ENCODE results near the gene NPAS3. TPM values are rescaled to one million over a fixed set of nuclear protein-coding genes. Genes with fewer than 3 reads are reported as not detected.

NPAS3 gene
- total and polyA plus RNA-seq, 2 of the 13 experiments (the other 11 are each of a cell fraction or from before 2014, with no cell fraction given), result not detected

GRCh38 chr14:33123281-33123680 is 184.6 kb downstream of the NPAS3 start (continued):
- TF ChIP-seq AKNA (CRISPR knock-in tag; IDR thresholded peaks at IDR 0.05; ENCODE audit: borderline replicate concordance), result no peak
- no peak for TF ChIP-seq ZNF343 (CRISPR knock-in tag; IDR thresholded peaks at IDR 0.05)
- TF ChIP-seq, protein P1, sequence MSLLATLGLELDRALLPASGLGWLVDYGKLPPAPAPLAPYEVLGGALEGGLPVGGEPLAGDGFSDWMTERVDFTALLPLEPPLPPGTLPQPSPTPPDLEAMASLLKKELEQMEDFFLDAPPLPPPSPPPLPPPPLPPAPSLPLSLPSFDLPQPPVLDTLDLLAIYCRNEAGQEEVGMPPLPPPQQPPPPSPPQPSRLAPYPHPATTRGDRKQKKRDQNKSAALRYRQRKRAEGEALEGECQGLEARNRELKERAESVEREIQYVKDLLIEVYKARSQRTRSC (CRISPR knock-in tag; IDR thresholded peaks at IDR 0.05; ENCODE audit: low read depth), result no peak
- no peak for TF ChIP-seq ZSCAN9 (CRISPR knock-in tag; IDR thresholded peaks at IDR 0.05; ENCODE audit: borderline replicate concordance)
- TF ChIP-seq, protein P2, sequence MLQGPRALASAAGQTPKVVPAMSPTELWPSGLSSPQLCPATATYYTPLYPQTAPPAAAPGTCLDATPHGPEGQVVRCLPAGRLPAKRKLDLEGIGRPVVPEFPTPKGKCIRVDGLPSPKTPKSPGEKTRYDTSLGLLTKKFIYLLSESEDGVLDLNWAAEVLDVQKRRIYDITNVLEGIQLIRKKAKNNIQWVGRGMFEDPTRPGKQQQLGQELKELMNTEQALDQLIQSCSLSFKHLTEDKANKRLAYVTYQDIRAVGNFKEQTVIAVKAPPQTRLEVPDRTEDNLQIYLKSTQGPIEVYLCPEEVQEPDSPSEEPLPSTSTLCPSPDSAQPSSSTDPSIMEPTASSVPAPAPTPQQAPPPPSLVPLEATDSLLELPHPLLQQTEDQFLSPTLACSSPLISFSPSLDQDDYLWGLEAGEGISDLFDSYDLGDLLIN (CRISPR knock-in tag; IDR thresholded peaks at IDR 0.05; ENCODE audit: borderline replicate concordance), result no peak
- no peak for TF ChIP-seq CEBPG (CRISPR knock-in tag; IDR thresholded peaks at IDR 0.05)
- no peak for TF ChIP-seq CREM (IDR thresholded peaks at IDR 0.05)
- TF ChIP-seq CREM (CRISPR knock-in tag; IDR thresholded peaks at IDR 0.05), result no peak

All from HepG2 (cell line).